Left forelimb (tissue), 1 donor: Measurements from ENCODE around the gene CYP26B1.
A peak's percentile ranks its signal among the peaks of the same experiment; 100 is the strongest.

Experiments
- DNase-seq: peaks from one replicate; pipeline ENCODE4 v3.0.0-alpha.2; 2018; ENCODE audit warnings: low spot score

The CYP26B1 gene

GRCh38 chr2:72129681-72130340, 17.9 kb downstream of the CYP26B1 start:
- DNase-seq, result no peak

DNA sequence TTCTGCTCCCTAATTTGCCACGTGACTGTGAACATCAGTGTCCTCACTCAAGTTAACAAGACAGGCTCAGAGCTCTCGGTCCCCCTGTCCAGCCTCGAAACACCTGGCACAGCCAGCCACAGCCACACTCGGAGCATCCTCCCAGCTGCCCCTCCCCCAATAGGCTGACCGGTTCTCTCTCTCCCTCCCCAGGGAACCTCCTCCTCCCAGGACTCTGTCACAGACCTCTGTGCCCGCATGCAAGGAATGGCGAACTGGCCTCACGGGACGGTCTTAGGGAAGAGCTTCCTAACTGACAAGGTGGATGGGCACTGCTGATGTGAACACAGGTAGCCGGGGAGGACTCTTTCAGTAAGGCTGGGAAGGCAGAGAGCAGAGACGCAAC, 18.8 kb downstream of the CYP26B1 start:
- DNase-seq, result no peak

DNA sequence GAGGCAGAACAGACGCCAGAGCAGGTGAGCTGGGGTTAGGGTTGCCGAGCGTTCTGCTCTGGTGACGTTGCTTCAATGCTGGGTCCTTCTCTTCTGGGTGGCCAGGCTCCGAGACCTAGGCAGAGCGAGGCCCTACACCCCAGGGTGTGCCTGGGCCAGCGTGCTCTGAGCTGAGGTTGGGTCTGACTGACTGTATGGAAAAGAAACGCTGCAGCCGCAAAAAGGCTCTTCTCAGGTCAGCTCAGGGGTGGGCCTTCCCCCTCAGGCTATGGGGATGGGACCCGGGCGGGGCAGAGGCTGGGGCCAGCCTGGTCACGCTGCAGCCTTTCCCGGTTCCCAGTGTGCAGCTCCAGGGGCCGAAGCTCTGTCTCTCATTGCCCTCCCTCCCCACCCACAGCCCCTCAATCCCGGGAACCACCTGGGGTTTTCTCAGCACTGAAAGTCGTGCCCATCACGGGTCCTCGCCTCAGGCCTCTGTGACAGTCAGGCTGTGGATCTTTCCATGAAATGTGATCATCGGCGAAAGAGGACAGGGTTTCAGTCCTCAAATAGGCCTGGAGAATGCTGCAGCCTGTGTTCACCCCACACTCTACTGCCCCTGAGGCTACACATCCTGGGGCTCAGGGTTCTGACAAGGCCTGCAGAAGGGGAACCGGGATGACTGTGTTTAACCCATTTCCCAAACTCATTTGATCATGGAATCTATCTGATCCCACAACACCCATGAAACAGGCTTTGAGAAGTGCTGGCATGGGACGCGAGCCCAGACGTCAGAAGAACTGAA, 19.4 kb downstream of the CYP26B1 start:
- DNase-seq, result no peak

DNA sequence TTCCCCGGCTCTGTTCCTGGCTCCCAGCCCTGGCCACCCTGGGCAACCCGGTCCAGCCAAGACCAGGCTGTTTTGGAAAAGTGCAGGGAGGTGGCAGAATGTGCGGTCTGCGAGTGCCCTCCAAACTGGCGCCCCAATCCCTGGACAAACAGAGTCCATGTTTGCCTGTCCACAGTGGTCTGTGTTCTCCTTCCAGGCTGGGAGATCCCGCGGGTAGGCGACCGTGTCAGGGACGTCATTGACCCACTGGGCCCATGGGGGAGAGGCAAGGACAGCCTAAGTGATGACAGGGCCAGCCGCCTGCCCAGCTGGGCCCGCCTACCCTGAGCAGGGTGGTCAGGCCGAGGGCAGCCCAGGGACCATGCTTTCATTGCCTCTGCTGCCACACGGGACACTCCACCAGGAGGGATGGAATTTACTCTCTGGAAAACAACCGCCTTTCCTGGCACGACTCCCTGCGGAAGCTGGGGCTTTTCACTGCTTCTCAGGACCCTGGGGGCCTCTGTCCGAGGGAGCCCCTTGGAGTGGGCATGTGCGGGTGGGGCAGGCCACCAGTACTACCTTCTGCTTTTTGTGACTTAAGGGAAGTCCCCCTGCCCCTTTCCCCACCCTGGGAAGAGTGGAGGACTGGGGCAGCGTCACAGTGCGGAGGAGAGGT, 20.1 kb downstream of the CYP26B1 start:
- no peak for DNase-seq

- no peak for DNase-seq
Observed at GRCh38 chr2:72126186-72127100, 21.2 kb downstream of the CYP26B1 start.

DNA sequence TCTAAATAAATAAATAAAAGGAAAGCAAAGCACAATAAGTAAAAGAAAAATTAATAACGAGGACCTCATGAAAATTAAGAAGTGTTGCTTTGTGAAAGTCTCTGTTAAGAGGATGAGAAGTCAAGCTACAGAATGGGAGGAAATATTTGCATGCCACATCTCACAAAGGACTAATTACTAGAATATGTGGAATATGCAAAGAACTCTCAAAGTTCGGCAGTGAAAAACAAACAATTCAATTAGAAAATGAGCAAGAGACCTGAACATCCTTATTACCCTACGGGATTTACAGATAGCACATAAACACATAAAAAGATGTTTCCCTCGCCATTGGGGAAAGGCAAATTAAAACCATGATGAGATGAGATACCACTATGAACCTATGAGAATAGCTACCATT, 23.3 kb downstream of the CYP26B1 start:
- no peak for DNase-seq

- DNase-seq, result no peak
Observed at GRCh38 chr2:72121153-72121552, 26.5 kb downstream of the CYP26B1 start.

DNA sequence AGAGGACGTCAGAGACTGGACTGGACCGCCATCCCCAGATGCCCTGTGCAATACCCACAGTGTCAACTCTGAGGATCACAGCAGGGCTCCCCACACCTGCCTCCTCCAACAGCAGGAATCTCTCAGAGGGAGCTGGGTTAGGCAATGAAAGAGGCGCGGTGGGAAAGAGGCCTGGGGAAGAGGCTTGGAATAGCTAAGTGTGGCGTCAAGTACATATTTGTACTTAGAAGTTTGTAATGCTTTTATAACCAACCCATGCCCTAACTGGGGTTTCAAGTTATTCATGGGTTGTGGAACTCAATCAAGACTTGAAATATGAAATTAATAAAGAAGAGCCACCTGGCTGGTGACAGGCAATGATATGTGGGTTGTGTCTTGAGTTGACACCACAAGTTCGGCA, 28.7 kb downstream of the CYP26B1 start:
- no peak for DNase-seq

DNA sequence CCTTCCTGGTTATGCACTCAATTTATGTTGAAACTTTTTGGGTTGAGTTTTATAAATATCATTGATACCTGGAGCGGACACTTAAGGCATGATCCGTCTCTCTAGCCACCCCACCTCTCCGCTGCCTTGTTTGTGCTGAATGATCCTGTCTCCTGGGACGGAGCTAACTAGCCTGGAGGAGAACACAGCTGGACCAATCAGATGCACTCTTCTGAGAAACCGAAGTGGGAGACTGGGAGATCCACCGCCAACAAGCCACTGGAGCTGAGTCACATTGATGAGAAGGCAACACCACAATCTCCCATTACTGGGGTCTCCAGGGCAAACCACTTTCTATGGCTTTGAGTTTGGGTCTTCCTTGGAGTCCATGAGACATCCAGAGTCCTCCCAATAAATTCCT, 29.3 kb downstream of the CYP26B1 start:
- no peak for DNase-seq

DNA sequence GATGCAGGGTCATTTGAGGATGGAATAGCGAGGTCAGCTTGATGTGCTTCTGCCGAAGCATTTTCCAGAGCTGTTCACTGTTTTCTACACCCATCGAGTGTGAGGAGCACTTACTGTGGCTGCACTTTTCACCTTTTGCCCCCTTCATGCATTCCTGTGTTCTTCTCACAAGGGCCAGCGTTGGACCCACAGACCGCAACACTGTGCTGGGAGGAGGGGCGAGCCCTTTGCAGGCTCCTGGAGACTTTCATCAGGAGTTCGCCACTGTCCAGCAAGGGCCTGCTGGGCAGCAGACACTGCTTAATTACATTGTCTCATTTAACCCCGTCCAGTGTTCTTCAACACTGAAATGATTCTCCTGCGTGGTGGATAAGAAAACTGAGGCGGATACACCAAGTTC, 29.9 kb downstream of the CYP26B1 start:
- no peak for DNase-seq

DNA sequence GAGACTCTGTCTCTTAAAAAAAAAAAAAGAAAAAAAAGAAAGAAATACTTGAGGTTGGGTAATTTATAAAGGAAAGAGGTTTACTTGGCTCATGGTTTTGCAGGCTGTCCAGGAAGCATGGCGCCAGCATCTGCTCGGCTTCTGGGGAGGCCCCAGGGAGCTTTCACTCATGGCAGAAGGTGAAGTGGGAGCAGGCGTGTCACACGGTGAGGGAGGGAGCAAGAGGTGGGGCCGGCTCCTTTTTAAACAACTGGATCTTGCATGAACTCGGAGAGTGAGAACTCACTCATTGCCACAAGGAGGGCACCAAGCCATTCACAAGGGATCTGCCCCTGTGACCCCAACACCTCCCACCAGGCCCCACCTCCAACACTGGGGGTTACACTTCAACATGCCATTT, 30.6 kb downstream of the CYP26B1 start:
- DNase-seq, result no peak

DNA sequence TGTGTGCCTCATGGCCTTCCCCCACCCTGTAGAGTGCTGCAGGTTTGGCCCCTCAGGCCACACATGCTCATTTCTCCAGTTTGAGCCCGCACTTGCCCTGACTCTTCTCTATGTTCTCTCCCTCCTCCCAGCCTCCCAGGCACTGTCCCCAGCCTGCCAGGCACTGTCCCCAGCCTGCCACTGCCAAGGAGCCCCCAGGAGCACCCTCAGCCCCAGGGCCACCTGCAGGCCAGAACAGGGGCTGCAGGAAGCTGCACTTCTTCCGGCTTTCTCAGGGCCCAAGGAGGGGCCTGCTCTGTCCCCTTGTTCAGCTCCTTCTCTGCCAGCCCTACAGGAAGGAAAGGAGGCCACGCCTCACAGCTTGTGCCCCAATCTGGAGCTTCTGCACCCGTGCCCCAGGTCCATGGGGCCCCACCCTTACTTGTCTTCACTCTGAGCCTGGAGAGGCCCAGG, 31.6 kb downstream of the CYP26B1 start:
- no peak for DNase-seq

- DNase-seq, result no peak
Observed at GRCh38 chr2:72115110-72116080, 32.3 kb downstream of the CYP26B1 start.

- peak; percentile 61 for DNase-seq
Observed at GRCh38 chr2:72114693-72115051, 33.0 kb downstream of the CYP26B1 start.

DNA sequence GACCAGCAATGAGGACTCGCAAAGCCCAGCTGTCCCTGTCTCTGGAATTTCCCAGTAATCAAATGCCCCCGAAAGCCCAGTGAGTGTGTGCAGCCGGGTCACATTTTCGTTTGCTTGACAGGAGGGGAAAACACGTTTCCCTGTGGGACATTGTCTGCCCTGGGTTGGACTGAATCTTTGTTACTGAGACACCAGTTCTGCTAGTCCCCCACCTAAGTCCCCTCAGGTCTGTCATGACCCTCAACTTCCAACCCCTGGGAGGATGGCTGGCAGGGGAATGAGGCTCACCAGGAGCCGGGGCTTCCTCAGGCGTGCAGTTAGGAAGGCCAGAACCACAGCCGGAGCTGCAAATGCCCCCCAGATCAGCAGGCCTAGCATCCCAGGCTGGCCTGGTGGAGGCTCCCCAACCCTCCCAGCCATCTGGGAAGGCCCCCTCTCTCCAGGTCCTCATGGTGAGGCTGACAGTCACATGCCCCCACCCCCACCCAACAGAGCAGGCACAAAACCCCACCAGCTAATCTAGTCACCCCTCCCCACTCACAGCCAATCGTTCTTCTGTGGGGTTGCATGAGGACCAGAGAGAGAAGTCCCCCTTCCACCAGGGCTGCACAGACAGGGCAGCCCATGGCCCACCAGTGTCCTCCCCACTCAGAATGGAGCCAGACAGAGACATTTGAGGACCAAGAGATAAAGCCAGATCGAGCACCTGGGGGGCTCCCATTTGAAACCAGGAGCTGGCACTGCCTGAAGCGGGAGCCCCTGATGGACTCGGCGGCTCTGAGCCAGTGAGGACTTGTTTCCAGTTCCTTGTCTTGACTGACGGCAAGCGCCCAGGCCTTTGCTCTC, 33.6 kb downstream of the CYP26B1 start:
- DNase-seq, result no peak

DNA sequence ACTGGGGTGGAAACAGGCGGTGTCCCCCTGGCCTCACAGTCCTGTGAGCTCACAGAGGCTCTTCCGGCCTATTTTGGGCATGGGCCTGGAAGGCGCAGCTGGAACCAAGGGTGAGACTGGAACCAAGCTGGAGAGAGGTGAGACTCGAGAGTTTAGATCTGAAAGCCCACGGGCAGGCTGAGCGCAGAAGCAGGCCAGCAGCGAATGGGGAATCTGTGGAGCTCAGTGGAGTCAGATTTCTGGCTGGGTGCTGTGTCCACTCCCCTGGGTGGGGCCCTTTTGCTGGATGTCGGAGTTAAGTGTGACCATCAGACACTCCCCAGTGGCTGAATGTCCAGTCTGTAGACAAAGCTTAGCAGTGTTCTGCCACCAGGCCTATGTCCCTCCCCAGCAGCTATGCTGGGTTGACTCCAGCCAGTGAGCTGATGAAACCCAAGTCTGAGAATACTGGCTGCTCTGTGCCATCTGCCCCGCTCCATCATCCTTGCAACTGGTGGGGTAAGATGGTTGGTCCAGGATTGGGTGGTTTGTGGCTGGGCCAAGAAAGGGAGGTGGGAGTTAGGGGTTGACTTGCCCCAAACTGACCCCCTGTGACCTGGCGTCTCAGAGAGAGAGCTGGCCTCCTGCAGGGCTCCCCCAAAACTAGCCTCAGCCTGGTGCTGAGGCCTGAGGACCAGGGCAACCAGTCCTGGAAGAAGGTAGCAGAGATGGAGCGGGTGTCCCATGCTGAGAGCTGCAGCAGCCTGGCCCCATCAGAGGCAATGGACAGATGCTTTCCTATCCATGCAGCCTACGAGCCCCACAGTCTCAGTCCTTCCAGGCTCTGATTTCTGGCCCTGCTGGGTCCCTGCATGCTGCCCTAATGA, 34.4 kb downstream of the CYP26B1 start:
- DNase-seq, result peak; percentile 49

DNA sequence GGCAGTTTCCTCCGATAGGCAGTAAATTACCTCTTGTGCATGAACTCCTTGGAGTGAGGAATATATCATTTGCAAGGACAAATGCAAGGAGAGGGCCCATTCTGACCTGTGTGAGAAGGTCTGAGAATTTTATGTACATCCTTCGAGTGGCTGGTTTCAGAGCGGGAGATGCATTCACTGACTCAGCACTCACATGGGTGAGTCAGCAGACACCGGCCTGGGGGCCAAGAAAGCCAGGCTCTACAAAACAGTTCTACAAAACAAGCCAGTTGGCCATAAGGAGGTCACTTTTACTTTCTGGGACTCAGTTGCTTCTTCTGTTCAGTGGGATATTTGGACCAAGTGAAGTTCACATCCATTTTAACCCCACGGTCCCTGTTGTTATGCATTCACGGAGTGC, 35.3 kb downstream of the CYP26B1 start:
- no peak for DNase-seq

GRCh38 chr2:72111061-72111460, 36.6 kb downstream of the CYP26B1 start:
- DNase-seq, result no peak

GRCh38 chr2:72109904-72110303, 37.8 kb downstream of the CYP26B1 start:
- no peak for DNase-seq
